ENCODE results near the gene DLG2.

Gene DLG2

GRCh38 chr11:85444479-85444878, 182.7 kb downstream of the DLG2 start:
- no peak for TF ChIP-seq CTCF (IDR thresholded peaks at IDR 0.05; ENCODE audit: borderline replicate concordance, insufficient read depth, low read depth, low read length)
- H3K4me3 ChIP-seq (ENCODE audit: low read depth, low read length): no peak overlapping the region

DNA sequence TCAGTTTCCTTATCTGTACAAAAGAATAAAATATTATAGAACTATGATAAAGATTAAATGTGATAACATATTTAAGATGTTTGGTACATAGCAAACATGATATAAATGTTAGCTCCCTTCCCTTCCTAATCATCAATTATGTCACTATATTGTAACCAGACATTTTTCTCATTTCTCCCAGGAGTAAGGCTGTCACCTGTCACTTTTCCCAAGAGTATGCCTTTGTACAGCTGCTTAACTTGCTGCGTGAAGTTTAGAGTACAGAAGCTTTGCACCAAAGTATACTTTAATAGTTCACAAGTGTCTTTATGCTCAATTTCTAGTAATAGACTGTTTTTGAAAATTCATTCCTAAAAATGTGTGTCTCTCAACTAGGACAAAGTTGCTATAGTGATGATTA, 186.9 kb downstream of the DLG2 start:
- H3K4me3 ChIP-seq (ENCODE audit: low read depth, low read length): no peak overlapping the region
- TF ChIP-seq CTCF (IDR thresholded peaks at IDR 0.05; ENCODE audit: borderline replicate concordance, insufficient read depth, low read depth, low read length): no peak

- H3K4me3 ChIP-seq (ENCODE audit: low read depth, low read length): no peak overlapping the region
- no peak for TF ChIP-seq CTCF (IDR thresholded peaks at IDR 0.05; ENCODE audit: borderline replicate concordance, insufficient read depth, low read depth, low read length)
Observed at GRCh38 chr11:85438328-85438727, 188.8 kb downstream of the DLG2 start.

DNA sequence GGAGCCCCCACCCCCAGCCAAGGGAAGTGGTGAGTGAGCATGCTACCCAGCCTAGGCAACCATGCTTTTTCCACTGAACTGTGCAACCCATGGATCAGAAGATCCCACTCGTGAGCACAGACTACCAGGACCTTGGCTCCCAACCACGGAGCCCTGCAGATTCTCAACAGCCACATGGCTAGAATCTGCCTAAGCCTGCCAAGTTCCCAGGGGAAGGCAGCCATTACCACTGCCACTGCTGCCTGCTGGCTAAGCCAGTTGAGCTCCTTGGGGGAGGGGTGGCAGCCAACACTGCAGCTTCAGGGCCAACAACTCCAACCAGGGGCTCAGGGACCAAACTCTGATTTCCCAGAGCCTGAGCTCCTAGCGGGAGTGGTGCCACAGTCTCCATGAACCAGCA, 195.8 kb downstream of the DLG2 start:
- no peak overlapping the region for H3K4me3 ChIP-seq (ENCODE audit: low read depth, low read length)
- no peak for TF ChIP-seq CTCF (IDR thresholded peaks at IDR 0.05; ENCODE audit: borderline replicate concordance, insufficient read depth, low read depth, low read length)

DNA sequence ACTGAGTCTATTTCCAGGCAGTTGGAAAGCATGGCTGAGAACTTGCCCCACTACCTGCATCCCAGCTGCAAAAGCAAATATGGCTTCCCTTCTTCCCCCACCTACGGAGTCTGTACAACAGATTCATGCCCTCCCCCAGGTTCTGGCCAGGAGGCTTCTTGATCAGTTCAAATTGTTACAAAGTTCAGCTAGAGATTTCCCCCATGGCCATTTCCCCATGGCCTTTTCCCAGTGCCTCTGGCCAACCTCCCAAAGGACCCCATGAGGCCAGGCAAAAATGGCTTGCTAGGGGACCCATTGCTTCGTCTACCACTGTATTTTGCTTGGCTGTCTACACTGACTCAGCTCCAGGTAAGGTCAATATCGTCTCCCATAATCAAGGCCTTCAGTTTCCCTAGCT, 203.3 kb downstream of the DLG2 start:
- TF ChIP-seq CTCF (IDR thresholded peaks at IDR 0.05; ENCODE audit: borderline replicate concordance, insufficient read depth, low read depth, low read length): no peak
- H3K4me3 ChIP-seq (ENCODE audit: low read depth, low read length): no peak overlapping the region

GRCh38 chr11:85423316-85423715, 203.8 kb downstream of the DLG2 start:
- no peak for TF ChIP-seq CTCF (IDR thresholded peaks at IDR 0.05; ENCODE audit: borderline replicate concordance, insufficient read depth, low read depth, low read length)
- no peak overlapping the region for H3K4me3 ChIP-seq (ENCODE audit: low read depth, low read length)

GRCh38 chr11:85414175-85414574, 213.0 kb downstream of the DLG2 start:
- TF ChIP-seq CTCF (IDR thresholded peaks at IDR 0.05; ENCODE audit: borderline replicate concordance, insufficient read depth, low read depth, low read length): no peak
- no peak overlapping the region for H3K4me3 ChIP-seq (ENCODE audit: low read depth, low read length)

All from GM12875 (cell line).